Loucy (cell line): ENCODE results near the gene CTSA.

Source experiments
- EZH2phosphoT487 ChIP-seq: fragments of 200-600 bp; IDR thresholded peaks from 2 replicates; pipeline ENCODE4 v1.6.1; 2018; ENCODE audit warnings: antibody characterized with exemption, mild to moderate bottlenecking, moderate library complexity, borderline replicate concordance
- TF ChIP-seq, protein P1 (sequence below): fragments of 200-600 bp; sonication (generic); conservative IDR thresholded peaks from 2 replicates; pipeline ENCODE4 v1.5.1; 2014; ENCODE audit warnings: mild to moderate bottlenecking, antibody characterized with exemption, low read length

GRCh38 chr20:45937765-45938164 is 46.6 kb downstream of the CTSA start:
- no peak for TF ChIP-seq EZH2phosphoT487
- TF ChIP-seq, protein P1, sequence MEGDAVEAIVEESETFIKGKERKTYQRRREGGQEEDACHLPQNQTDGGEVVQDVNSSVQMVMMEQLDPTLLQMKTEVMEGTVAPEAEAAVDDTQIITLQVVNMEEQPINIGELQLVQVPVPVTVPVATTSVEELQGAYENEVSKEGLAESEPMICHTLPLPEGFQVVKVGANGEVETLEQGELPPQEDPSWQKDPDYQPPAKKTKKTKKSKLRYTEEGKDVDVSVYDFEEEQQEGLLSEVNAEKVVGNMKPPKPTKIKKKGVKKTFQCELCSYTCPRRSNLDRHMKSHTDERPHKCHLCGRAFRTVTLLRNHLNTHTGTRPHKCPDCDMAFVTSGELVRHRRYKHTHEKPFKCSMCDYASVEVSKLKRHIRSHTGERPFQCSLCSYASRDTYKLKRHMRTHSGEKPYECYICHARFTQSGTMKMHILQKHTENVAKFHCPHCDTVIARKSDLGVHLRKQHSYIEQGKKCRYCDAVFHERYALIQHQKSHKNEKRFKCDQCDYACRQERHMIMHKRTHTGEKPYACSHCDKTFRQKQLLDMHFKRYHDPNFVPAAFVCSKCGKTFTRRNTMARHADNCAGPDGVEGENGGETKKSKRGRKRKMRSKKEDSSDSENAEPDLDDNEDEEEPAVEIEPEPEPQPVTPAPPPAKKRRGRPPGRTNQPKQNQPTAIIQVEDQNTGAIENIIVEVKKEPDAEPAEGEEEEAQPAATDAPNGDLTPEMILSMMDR, result no peak
